Astrocyte (in vitro differentiated cells and primary cell): ENCODE measurements around the gene ZNF662. TPM values are rescaled to one million over a fixed set of nuclear protein-coding genes. Genes with fewer than 3 reads are reported as not detected.

Source experiments
- DNase-seq: peaks from one replicate; pipeline ENCODE4 v3.0.0-alpha.2; 2010; ENCODE audit warnings: low read depth
- FAIRE-seq: peaks from 2 replicates; lab custom pipeline; 2011; peaks lifted over from hg19 to GRCh38; lab: Jason Lieb, UNC
- H2AFZ ChIP-seq: 2 replicates; pipeline ENCODE4 v1.6.0; 2012; ENCODE audit warnings: low read depth, low read length, inconsistent platforms
- H3K27ac ChIP-seq: 2 replicates; pipeline ENCODE4 v1.5.1; 2011; ENCODE audit warnings: low read depth, low read length, inconsistent platforms
- H3K27me3 ChIP-seq: 2 replicates; pipeline ENCODE4 v1.6.0; 2011; ENCODE audit warnings: low read length, inconsistent platforms; ENCODE audit not compliant: insufficient read depth
- H3K36me3 ChIP-seq: 2 replicates; pipeline ENCODE4 v1.5.1; 2011; ENCODE audit warnings: low read length, inconsistent platforms; ENCODE audit not compliant: insufficient read depth
- H3K4me1 ChIP-seq: 2 replicates; pipeline ENCODE4 v1.5.1; 2011; ENCODE audit warnings: low read length, inconsistent platforms; ENCODE audit not compliant: insufficient read depth
- H3K4me2 ChIP-seq: 2 replicates; pipeline ENCODE4 v1.6.0; 2012; ENCODE audit warnings: low read length, inconsistent platforms
- H3K4me3 ChIP-seq: 2 replicates; pipeline ENCODE4 v1.5.1; 2011; ENCODE audit warnings: low read depth, mild to moderate bottlenecking, low read length, inconsistent platforms; ENCODE audit not compliant: insufficient read depth
- H3K79me2 ChIP-seq: 2 replicates; pipeline ENCODE4 v1.6.0; 2012; ENCODE audit warnings: mild to moderate bottlenecking, low read length, inconsistent platforms; ENCODE audit not compliant: insufficient read depth
- H3K9ac ChIP-seq: 2 replicates; pipeline ENCODE4 v1.6.0; 2012; ENCODE audit warnings: mild to moderate bottlenecking, low read length, inconsistent platforms
- H3K9me3 ChIP-seq: 2 replicates; pipeline ENCODE4 v1.5.1; 2012; ENCODE audit warnings: low read depth, mild to moderate bottlenecking, low read length, inconsistent platforms; ENCODE audit not compliant: insufficient read depth
- H4K20me1 ChIP-seq: 2 replicates; pipeline ENCODE4 v1.6.0; 2012; ENCODE audit warnings: low read length, inconsistent platforms; ENCODE audit not compliant: insufficient read depth
- H3K27ac Mint-ChIP-seq: one replicate; pipeline ENCODE4 v1.8.0; 2021; ENCODE audit warnings: mild to moderate bottlenecking, mixed read lengths; ENCODE audit not compliant: unreplicated experiment
- H3K27me3 Mint-ChIP-seq: one replicate; pipeline ENCODE4 v1.8.0; 2021; ENCODE audit warnings: low read depth, mixed read lengths; ENCODE audit not compliant: unreplicated experiment
- H3K36me3 Mint-ChIP-seq: one replicate; pipeline ENCODE4 v1.8.0; 2021; ENCODE audit warnings: low read depth, mixed read lengths; ENCODE audit not compliant: unreplicated experiment
- H3K4me1 Mint-ChIP-seq: one replicate; pipeline ENCODE4 v1.8.0; 2021; ENCODE audit warnings: low read depth, mixed read lengths; ENCODE audit not compliant: unreplicated experiment
- H3K4me3 Mint-ChIP-seq: one replicate; pipeline ENCODE4 v1.8.0; 2021; ENCODE audit warnings: mild to moderate bottlenecking, moderate library complexity, mixed read lengths; ENCODE audit not compliant: unreplicated experiment
- H3K9me3 Mint-ChIP-seq: one replicate; pipeline ENCODE4 v1.8.0; 2021; ENCODE audit warnings: mild to moderate bottlenecking, mixed read lengths; ENCODE audit not compliant: unreplicated experiment
- EZH2 ChIP-seq: IDR thresholded peaks from 2 replicates; pipeline ENCODE4 v1.6.1; 2012; ENCODE audit warnings: mild to moderate bottlenecking, low read length, inconsistent platforms; ENCODE audit not compliant: insufficient read depth
- total RNA-seq: library from RNA; stranded (reverse); gene quantifications from 2 replicates; pipeline ENCODE4 v1.2.1, GENCODE V29; 2021
- TF ChIP-seq, protein P1 (sequence below): IDR thresholded peaks from 2 replicates; pipeline ENCODE4 v1.5.1; 2011; ENCODE audit warnings: low read depth, mild to moderate bottlenecking, inconsistent platforms, low read length, moderate library complexity; ENCODE audit not compliant: insufficient read depth

The ZNF662 gene
- total RNA-seq, 1 donor from 2014 or later = 0.23 TPM

DNA sequence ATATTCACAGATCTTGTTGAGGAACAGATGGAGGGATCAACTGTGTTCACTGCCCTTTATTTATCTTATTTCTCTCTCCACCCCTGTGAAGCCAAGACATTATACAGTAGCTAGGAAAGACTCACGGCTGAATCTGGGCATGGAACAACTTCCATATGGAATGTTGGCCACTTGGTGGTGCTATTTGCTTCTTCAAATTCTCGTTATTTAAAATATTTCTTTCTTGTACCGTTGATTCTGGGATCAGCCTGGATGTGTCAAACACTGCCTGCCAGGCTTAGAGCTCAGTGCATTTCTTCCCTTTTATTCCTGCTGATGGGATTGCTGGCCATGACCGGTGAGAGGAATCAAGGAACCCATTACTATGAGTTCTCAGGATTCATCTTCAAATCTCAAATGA lies 55.7 kb downstream of the ZNF662 start:
- no peaks in the 10 kb centered on the region for H3K79me2 ChIP-seq
- H3K27ac Mint-ChIP-seq = no peak overlapping the region
- TF ChIP-seq, protein P1, sequence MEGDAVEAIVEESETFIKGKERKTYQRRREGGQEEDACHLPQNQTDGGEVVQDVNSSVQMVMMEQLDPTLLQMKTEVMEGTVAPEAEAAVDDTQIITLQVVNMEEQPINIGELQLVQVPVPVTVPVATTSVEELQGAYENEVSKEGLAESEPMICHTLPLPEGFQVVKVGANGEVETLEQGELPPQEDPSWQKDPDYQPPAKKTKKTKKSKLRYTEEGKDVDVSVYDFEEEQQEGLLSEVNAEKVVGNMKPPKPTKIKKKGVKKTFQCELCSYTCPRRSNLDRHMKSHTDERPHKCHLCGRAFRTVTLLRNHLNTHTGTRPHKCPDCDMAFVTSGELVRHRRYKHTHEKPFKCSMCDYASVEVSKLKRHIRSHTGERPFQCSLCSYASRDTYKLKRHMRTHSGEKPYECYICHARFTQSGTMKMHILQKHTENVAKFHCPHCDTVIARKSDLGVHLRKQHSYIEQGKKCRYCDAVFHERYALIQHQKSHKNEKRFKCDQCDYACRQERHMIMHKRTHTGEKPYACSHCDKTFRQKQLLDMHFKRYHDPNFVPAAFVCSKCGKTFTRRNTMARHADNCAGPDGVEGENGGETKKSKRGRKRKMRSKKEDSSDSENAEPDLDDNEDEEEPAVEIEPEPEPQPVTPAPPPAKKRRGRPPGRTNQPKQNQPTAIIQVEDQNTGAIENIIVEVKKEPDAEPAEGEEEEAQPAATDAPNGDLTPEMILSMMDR = peak; percentile 66
- no peak for TF ChIP-seq EZH2
- DNase-seq (peak; percentile 16), FAIRE-seq (peak; percentile 58)
- no peak overlapping the region for H2AFZ ChIP-seq
- H3K4me3 Mint-ChIP-seq = no peak overlapping the region
- H3K9me3 Mint-ChIP-seq = no peaks in the 10 kb centered on the region
- no peak overlapping the region for H3K27ac ChIP-seq
- H3K36me3 ChIP-seq = no peaks in the 10 kb centered on the region
- peaks cover 3% of the 10 kb centered on the region for H3K27me3 Mint-ChIP-seq
- H3K4me1 Mint-ChIP-seq = no peaks in the 10 kb centered on the region
- H4K20me1 ChIP-seq = no peaks in the 10 kb centered on the region
- H3K4me2 ChIP-seq = no peak overlapping the region
- no peak overlapping the region for H3K4me3 ChIP-seq
- H3K9ac ChIP-seq = no peak overlapping the region
- H3K36me3 Mint-ChIP-seq = no peaks in the 10 kb centered on the region
- H3K27me3 ChIP-seq = no peaks in the 10 kb centered on the region
- no peaks in the 10 kb centered on the region for H3K9me3 ChIP-seq
- no peaks in the 10 kb centered on the region for H3K4me1 ChIP-seq

DNA sequence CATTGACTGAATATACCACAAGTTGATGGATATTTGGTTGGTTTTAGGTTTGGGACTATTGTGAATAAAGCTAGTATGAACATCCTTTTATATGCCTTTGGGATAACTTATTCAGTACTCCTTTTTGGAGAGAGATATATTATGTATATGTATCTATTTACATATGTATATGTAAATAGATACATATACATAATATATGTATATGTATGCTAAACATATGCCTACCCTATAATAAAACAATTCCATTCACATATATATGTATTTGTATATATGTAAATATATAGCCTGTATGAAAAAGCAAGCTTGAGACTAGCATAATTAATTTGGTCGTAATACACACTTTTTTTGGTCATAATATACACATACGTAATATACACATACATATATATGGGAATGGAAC lies 57.3 kb downstream of the ZNF662 start:
- no peaks in the 10 kb centered on the region for H3K9me3 Mint-ChIP-seq
- H3K36me3 ChIP-seq = no peaks in the 10 kb centered on the region
- no peak overlapping the region for H3K27ac ChIP-seq
- H3K27me3 Mint-ChIP-seq = peaks cover 3% of the 10 kb centered on the region
- no peak overlapping the region for H2AFZ ChIP-seq
- no peaks in the 10 kb centered on the region for H3K4me1 Mint-ChIP-seq
- no peak overlapping the region for H3K4me3 ChIP-seq
- H3K27ac Mint-ChIP-seq = no peak overlapping the region
- H3K27me3 ChIP-seq = no peaks in the 10 kb centered on the region
- TF ChIP-seq, protein P1 = no peak
- no peak for TF ChIP-seq EZH2
- H3K36me3 Mint-ChIP-seq = no peaks in the 10 kb centered on the region
- FAIRE-seq = no peak
- no peaks in the 10 kb centered on the region for H3K79me2 ChIP-seq
- no peaks in the 10 kb centered on the region for H3K9me3 ChIP-seq
- no peaks in the 10 kb centered on the region for H3K4me1 ChIP-seq
- no peak overlapping the region for H3K9ac ChIP-seq
- no peak overlapping the region for H3K4me2 ChIP-seq
- H3K4me3 Mint-ChIP-seq = no peak overlapping the region
- no peak for DNase-seq
- H4K20me1 ChIP-seq = no peaks in the 10 kb centered on the region

DNA sequence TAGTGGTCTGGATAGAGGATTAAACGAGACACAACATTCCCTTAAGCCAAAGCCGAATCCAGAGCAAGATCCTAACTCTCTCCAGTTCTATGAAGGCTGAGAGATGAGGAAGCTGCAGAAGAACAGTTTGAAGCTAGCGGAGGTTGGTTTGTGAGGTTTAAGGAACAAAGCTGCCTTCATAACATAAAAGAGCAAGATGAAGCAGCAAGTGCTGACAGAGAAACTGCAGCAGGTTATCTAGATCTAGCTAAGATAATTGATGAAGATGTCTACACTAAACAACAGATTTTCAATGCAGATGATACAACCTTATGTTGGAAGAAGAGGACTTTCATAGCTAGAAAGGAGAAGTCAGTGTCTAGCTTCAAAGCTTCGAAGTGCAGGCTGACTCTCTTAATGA lies 58.3 kb downstream of the ZNF662 start:
- Mint-ChIP-seq H3K9me3 (no peaks in the 10 kb centered on the region), H3K4me1 (no peaks in the 10 kb centered on the region), H3K27ac (no peak overlapping the region), H3K27me3 (peaks cover 3% of the 10 kb centered on the region), H3K36me3 (no peaks in the 10 kb centered on the region), H3K4me3 (no peak overlapping the region)
- no peak for TF ChIP-seq EZH2
- TF ChIP-seq, protein P1 = no peak
- Histone ChIP-seq H3K27ac (no peak overlapping the region), H4K20me1 (no peaks in the 10 kb centered on the region), H3K36me3 (no peaks in the 10 kb centered on the region), H3K4me2 (no peak overlapping the region), H3K79me2 (no peaks in the 10 kb centered on the region), H3K4me3 (no peak overlapping the region), H2AFZ (no peak overlapping the region), H3K4me1 (no peaks in the 10 kb centered on the region), H3K27me3 (no peaks in the 10 kb centered on the region), H3K9ac (no peak overlapping the region), H3K9me3 (no peaks in the 10 kb centered on the region)
- no peak for DNase-seq
- no peak for FAIRE-seq

Other genes starting within 250 kb of the ZNF662 start
- not detected in 2 replicates for gene KLHL40, start 220.6 kb upstream of the ZNF662 start, total RNA-seq
- not detected in 2 replicates for gene HHATL, start 203.3 kb upstream of the ZNF662 start, total RNA-seq
- 0.84 and 1.3 TPM in 2 replicates for gene CCDC13, start 132.9 kb upstream of the ZNF662 start, total RNA-seq
- gene HIGD1A, start 101.7 kb upstream of the ZNF662 start, total RNA-seq = 125 and 150 TPM in 2 replicates
- 1.7 and 2.1 TPM in 2 replicates for gene ACKR2, start 96.7 kb upstream of the ZNF662 start, total RNA-seq
- not detected in 2 replicates for gene CYP8B1, start 30.3 kb upstream of the ZNF662 start, total RNA-seq
- 0.09 TPM in 1 of 2 replicates, not detected in the other for gene GASK1A, start 73.2 kb downstream of the ZNF662 start, total RNA-seq
- gene POMGNT2, start 199.9 kb downstream of the ZNF662 start, total RNA-seq = 13.0 and 13.7 TPM in 2 replicates